ENCODE data around the gene DCAF5.

DNA sequence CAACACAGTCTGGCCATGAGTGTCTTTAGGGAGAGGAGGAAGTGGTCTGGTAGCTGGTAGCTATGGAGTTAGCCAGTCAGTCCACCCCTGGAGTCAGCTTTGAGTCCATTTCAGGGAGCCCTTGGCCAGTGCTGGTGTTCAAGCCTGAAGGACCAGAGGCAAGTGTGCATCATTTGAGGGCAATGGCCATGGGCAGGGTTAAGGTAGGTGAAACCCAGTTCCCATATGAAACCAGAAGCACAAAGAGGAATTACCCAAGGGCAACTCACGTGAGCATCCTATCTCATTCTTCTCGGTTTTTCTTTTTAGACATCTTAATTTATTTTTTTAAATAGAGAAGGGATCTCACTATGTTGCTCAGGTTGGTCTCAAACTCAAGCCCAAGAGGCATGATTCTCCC lies 112.6 kb downstream of the DCAF5 start:
- TF ChIP-seq, protein P1, sequence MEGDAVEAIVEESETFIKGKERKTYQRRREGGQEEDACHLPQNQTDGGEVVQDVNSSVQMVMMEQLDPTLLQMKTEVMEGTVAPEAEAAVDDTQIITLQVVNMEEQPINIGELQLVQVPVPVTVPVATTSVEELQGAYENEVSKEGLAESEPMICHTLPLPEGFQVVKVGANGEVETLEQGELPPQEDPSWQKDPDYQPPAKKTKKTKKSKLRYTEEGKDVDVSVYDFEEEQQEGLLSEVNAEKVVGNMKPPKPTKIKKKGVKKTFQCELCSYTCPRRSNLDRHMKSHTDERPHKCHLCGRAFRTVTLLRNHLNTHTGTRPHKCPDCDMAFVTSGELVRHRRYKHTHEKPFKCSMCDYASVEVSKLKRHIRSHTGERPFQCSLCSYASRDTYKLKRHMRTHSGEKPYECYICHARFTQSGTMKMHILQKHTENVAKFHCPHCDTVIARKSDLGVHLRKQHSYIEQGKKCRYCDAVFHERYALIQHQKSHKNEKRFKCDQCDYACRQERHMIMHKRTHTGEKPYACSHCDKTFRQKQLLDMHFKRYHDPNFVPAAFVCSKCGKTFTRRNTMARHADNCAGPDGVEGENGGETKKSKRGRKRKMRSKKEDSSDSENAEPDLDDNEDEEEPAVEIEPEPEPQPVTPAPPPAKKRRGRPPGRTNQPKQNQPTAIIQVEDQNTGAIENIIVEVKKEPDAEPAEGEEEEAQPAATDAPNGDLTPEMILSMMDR (IDR thresholded peaks at IDR 0.05): no peak
- TF ChIP-seq POLR2A (IDR thresholded peaks at IDR 0.05) (no peak), EP300 (IDR thresholded peaks at IDR 0.05) (no peak)

Data from ovary (tissue), 3 donors.